ENCODE measurements around the gene DLG4. TPM values are rescaled to one million over a fixed set of nuclear protein-coding genes. Genes with fewer than 3 reads are reported as not detected.
A peak's percentile ranks its signal among the peaks of the same experiment; 100 is the strongest.

The DLG4 gene
- total RNA-seq, 3 donors from 2014 or later = 4.1 to 34.5 (median 6.6) TPM

DNA sequence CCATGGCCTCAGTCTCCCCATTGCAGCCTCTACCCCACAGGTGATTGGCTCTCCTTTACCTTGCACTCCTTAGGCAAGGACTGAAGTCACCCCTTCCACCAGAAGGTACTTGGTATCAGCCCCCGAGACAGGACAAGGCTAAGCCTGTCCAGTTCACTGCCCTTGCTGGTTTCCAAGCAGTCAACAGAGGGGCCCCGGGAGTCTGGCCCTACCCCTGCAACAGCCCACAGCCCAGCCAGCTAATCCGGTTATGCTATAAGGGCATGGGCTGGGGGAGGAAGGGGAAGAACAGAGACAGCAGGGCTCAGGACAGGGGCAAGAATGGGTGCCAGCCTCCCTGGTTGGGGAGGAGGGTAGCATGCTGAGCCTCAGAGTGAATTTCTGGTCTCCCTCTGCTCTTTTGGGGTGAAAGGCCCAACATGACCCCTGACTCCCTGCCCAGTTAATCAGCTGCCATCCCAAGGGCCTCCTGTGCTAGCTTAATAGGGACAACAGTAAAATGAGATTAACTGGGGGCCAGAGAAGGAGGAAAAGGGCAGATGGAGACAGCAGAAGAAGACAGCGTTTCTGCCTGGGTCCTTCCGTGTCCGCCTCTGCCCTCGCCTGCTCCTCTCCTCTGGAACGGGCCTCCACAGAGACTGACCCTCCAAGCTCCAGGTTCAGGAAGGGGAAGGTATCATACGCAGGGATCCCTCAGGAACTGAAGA lies 10.7 kb downstream of the DLG4 start:
- H3K9me3 ChIP-seq = no peaks in the 10 kb centered on the region
- TF ChIP-seq, protein P1, sequence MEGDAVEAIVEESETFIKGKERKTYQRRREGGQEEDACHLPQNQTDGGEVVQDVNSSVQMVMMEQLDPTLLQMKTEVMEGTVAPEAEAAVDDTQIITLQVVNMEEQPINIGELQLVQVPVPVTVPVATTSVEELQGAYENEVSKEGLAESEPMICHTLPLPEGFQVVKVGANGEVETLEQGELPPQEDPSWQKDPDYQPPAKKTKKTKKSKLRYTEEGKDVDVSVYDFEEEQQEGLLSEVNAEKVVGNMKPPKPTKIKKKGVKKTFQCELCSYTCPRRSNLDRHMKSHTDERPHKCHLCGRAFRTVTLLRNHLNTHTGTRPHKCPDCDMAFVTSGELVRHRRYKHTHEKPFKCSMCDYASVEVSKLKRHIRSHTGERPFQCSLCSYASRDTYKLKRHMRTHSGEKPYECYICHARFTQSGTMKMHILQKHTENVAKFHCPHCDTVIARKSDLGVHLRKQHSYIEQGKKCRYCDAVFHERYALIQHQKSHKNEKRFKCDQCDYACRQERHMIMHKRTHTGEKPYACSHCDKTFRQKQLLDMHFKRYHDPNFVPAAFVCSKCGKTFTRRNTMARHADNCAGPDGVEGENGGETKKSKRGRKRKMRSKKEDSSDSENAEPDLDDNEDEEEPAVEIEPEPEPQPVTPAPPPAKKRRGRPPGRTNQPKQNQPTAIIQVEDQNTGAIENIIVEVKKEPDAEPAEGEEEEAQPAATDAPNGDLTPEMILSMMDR (IDR thresholded peaks at IDR 0.05) = no peak
- intact Hi-C loops (cut with DNase I, micrococcal nuclease) = no loop called here

DNA sequence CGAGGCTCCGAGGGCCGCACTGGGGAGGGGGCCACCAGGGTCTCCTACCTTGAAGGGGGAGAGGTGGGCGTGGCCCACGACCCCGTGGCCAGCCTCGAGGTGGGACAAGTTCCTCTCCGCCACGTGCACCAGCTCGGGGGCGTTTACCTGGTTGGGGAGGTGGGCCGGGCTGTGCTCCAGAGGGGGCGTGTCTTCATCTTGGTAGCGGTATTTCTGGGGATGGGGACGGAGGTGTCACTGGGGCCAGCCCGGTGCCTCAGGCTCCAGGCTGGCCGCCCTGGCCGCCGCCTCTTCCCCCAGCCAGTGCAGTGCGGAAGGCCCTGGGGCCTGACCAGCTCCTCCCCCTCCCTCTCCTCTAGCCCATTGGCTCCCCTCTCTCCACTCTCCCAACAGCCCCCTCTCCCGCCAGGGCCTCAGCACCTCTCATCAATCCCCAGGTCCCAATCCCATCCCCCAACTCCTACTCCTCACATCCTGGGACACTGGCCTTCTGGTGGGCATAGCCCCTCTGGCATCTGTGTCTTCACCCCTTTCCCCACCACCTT lies 11.5 kb downstream of the DLG4 start:
- Histone ChIP-seq H3K4me1 (ENCODE audit: low read depth) (peaks cover 3% of the 10 kb centered on the region), H3K36me3 (ENCODE audit: low read depth) (no peaks in the 10 kb centered on the region), H3K4me3 (no peak overlapping the region), H3K9me3 (no peaks in the 10 kb centered on the region)
- TF ChIP-seq, protein P1 (IDR thresholded peaks at IDR 0.05) = no peak
- no peak for ATAC-seq
- intact Hi-C loops (cut with DNase I, micrococcal nuclease) = no loop called here
- DNase-seq = peak in 2 of 3 donors; percentile 27 to 57

More for the DNA sequence above, 10.7 kb downstream of the DLG4 start:
- Histone ChIP-seq H3K4me3 (no peak overlapping the region), H3K4me1 (ENCODE audit: low read depth) (peaks cover 6% of the 10 kb centered on the region), H3K36me3 (ENCODE audit: low read depth) (no peaks in the 10 kb centered on the region)
- DNase-seq (peak in 2 of 3 donors; percentile 7 to 20), ATAC-seq (no peak)

DNA sequence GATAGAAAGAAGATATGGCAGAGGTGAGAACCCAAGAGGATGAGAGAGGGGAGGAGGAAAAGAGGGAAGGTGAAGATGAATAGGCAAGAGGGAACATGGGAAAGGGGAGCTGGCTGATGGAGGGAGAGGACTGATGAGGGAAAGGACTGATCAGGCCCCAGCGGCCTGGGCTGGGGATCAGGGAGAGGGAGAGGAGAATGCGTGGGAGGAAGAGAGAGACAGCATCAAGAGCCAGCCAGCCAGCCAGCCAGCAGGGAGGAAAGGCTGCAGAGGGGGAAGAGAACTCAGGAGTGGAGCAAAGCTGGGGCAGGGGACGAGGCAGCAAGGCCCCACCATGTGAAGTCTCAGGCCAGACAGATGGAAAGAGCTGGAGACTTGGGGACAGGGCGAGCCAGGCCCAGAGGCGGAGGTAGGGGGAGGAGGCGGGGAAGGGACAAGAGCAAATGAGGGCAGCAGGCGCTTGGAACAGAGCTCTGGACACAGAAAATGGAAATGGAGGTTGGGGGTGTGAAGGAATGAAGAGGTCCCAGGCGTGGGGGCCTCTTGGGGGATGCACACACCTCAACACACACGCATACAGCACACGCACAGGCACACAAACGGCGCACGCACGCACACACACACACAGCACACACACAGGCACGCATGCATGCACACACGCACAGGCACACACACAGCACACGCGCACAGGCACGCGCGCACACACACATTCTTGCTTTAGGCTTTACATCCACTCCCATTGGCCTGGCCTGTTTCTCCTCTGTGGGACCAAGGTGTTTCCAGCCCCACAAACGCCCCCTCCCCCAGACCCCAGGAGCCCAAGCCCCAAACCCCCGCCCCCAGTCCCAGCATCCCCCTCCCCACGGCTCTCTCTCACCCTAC lies 12.3 kb downstream of the DLG4 start:
- H3K9me3 ChIP-seq = no peaks in the 10 kb centered on the region
- H3K36me3 ChIP-seq (ENCODE audit: low read depth) = no peaks in the 10 kb centered on the region
- intact Hi-C loops (cut with DNase I, micrococcal nuclease) = no loop called here
- DNase-seq (peak in 2 of 3 donors; percentile 21 to 47), ATAC-seq (no peak)
- TF ChIP-seq, protein P1 (IDR thresholded peaks at IDR 0.05) = no peak
- H3K4me3 ChIP-seq = no peak overlapping the region
- peaks cover 3% of the 10 kb centered on the region for H3K4me1 ChIP-seq (ENCODE audit: low read depth)

DNA sequence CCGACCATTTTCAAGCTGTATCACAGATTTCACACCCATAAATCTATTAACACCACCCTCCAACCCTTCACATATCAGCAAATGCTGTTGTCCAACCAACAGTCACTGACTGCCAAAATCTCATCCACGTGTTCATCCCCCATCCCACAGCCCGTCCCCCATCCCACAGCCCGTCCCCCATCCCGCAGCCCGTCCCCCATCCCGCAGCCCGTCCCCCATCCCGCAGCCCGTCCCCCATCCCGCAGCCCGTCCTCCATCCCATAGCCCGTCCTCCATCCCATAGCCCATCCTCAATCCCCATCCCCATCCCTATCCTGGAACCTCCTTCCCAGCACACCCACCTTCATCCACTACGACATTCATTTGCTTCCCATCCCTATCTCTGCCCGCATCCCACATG lies 14.1 kb downstream of the DLG4 start:
- no peak for ATAC-seq
- H3K4me3 ChIP-seq = no peak overlapping the region
- TF ChIP-seq, protein P1 (IDR thresholded peaks at IDR 0.05) = no peak
- intact Hi-C loops (cut with DNase I, micrococcal nuclease) = no loop called here
- no peaks in the 10 kb centered on the region for H3K9me3 ChIP-seq
- DNase-seq = peak in 1 of 3 donors; percentile 41
- H3K4me1 ChIP-seq (ENCODE audit: low read depth) = peaks cover 3% of the 10 kb centered on the region
- no peaks in the 10 kb centered on the region for H3K36me3 ChIP-seq (ENCODE audit: low read depth)

DNA sequence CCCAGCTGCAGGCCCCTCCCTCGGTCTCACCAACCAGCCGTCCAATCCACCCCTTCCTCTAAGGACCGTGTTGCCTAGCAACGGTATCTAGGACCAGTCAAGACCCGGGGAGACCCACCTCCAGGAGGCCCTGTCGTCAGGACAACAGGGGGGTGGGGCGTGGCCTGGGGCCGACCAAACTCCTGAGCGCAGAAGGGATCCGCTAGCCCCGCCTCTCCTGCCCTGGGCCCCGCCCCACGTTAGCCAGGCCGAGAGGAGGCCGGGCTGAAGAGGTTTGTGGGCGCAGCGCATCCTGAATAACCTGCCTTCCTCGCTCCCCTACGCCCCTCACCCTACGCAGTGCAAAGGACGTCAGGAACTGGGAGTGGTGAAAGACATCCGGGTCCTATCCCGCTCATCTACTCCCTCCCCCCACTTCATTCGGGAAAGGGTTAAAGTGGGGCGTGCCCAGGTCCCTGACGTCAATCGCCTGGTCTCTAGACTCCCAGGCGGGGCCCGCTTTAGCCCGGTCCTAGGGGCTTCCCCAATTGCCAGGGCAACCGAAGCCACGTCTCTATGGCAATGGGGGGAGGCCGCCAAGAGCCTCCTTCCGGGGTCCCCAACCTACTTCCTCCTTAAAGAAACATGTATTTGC lies 14.7 kb downstream of the DLG4 start:
- Histone ChIP-seq H3K4me1 (ENCODE audit: low read depth) (peaks cover 3% of the 10 kb centered on the region), H3K9me3 (no peaks in the 10 kb centered on the region), H3K4me3 (no peak overlapping the region), H3K36me3 (ENCODE audit: low read depth) (no peaks in the 10 kb centered on the region)
- TF ChIP-seq, protein P1 (IDR thresholded peaks at IDR 0.05) = no peak
- intact Hi-C loops (cut with DNase I, micrococcal nuclease) = no loop called here
- DNase-seq (peak; percentile 82 to 93 (median 83)), ATAC-seq (peak; percentile 90)

Measured in mucosa of descending colon (tissue), 3 donors.